Ovary (tissue), 9 donors: Measurements from ENCODE around the gene EMX2. TPM values are rescaled to one million over a fixed set of nuclear protein-coding genes. Genes with fewer than 3 reads are reported as not detected.

Experiments used
- DNase-seq, 5 donors: peaks; one replicate each; pipeline ENCODE4 v3.0.0-alpha.2; 2019 to 2020
- H3K27ac ChIP-seq, 2 donors: fragments of 200-600 bp; one replicate each; pipeline versions ENCODE4 v1.5.1 to v1.8.0; 2019 to 2022
- H3K27me3 ChIP-seq: fragments of 200-600 bp; one replicate; pipeline ENCODE4 v1.8.0; 2022
- H3K36me3 ChIP-seq: fragments of 200-600 bp; sonication (generic); one replicate; pipeline ENCODE4 v1.5.1; 2019
- H3K4me1 ChIP-seq: one replicate; pipeline ENCODE4 v1.8.1; 2013; ENCODE audit warnings: mild to moderate bottlenecking, moderate library complexity; ENCODE audit not compliant: insufficient read depth
- H3K4me3 ChIP-seq: fragments of 200-600 bp; sonication (generic); one replicate; pipeline ENCODE4 v1.5.1; 2017
- H3K9me3 ChIP-seq, 2 donors: fragments of 200-600 bp in 1 of 2; sonication (generic) in 1 of 2; one replicate each; pipeline versions ENCODE4 v1.5.1 to v1.8.1; 2013 to 2019; ENCODE audit warnings: mild to moderate bottlenecking in 1 of 2, moderate library complexity in 1 of 2
- EP300 ChIP-seq: sonication (generic); formaldehyde crosslinking; IDR thresholded peaks from one replicate; pipeline ENCODE4 v1.6.1; 2017; ENCODE audit warnings: antibody characterized with exemption
- POLR2A ChIP-seq: fragments of 450-650 bp; IDR thresholded peaks from one replicate; pipeline ENCODE4 v1.6.1; 2017; ENCODE audit warnings: antibody characterized with exemption, mild to moderate bottlenecking, moderate library complexity
- WGBS, 3 donors: extraction: QIAGEN DNeasy Blood & Tissue Kit in 1 of 3; methylation state at CpG; one replicate each; pipeline versions ENCODE4 v1.1.5 to v1.1.7; 2013 to 2017; 5-methylcytosine and 5-hydroxymethylcytosine counted together
- intact Hi-C, 4 donors: fragments of 100-400 bp; cut with DNase I; formaldehyde crosslinking; loops; one replicate each; pipeline versions ENCODE4 v1.11.0 to v1.15.1; 2022 to 2023
- polyA plus RNA-seq, 2 donors: library from polyadenylated mRNA; stranded (reverse); fragments of 200-250 nt in 1 of 2; fragments of 350-450 nt in 1 of 2; fragmentation: Illumina TruSeq in 1 of 2; extraction: RNeasy Lipid Tissue Mini Kit (QIAGEN cat#74804) in 1 of 2; gene quantifications; one replicate each; pipeline ENCODE4 v1.2.3, GENCODE V29; 2013 to 2014
- total RNA-seq, 7 donors: library from RNA; depleted of rRNA in 2 of 7; stranded (reverse); fragments of >200 nt in 2 of 7; fragmentation: NEBNext Ultra II Directional in 3 of 7; extraction: Animal tissue kit (Norgen Biotek cat#: 25700) in 3 of 7; gene quantifications; one replicate each; pipeline versions ENCODE4 v1.1.0 to v1.2.4, GENCODE V29; 2016 to 2023
- TF ChIP-seq, protein P1 (sequence below), 3 donors: fragments of 450-650 bp in 2 of 3; fragments of 200-600 bp in 1 of 3; IDR thresholded peaks; one replicate each; pipeline versions ENCODE4 v1.5.1 to v1.8.0; 2016 to 2022; ENCODE audit warnings: antibody characterized with exemption in 3 of 3, mild to moderate bottlenecking in 1 of 3
- donor health status: DM: no; HTN: no; CAD: no; lungs with moderate emphysema.
- donor health status: DM: no; HTN: no; CAD: no.
- donor health status: Bipolar disorder and iron deficiency.
- donor health status: DM: yes; HTN: yes; CAD: no.
- donor health status: DM: no; HTN: no; CAD: no.
- donor health status: DM: yes; HTN: yes; CAD: no.

The EMX2 gene
- total and polyA plus RNA-seq, 9 donors = 7.3 to 62.1 (median 14.4) TPM

DNA sequence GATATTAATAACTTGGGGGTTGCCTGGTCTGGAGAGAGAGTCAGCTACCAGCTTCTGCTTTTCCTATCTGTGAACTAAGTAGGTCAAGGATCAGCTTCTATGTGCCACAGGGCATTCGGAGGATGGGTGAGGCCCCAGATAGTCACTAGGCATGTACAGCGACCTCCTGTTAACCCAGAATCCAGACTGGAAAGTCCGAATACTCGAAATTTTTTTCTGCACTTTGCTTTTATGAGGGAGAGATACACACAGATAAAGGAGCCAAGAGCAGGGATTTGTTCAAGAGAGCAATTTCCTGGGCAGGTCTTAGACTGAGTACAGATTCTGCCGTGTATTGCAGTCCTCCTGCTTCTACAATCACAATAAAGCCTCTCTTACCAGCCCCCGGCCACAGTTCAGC is 54.2 kb downstream of the EMX2 start:
- no peaks in the 10 kb centered on the region for H3K36me3 ChIP-seq
- TF ChIP-seq POLR2A (no peak), EP300 (no peak)
- TF ChIP-seq, protein P1, sequence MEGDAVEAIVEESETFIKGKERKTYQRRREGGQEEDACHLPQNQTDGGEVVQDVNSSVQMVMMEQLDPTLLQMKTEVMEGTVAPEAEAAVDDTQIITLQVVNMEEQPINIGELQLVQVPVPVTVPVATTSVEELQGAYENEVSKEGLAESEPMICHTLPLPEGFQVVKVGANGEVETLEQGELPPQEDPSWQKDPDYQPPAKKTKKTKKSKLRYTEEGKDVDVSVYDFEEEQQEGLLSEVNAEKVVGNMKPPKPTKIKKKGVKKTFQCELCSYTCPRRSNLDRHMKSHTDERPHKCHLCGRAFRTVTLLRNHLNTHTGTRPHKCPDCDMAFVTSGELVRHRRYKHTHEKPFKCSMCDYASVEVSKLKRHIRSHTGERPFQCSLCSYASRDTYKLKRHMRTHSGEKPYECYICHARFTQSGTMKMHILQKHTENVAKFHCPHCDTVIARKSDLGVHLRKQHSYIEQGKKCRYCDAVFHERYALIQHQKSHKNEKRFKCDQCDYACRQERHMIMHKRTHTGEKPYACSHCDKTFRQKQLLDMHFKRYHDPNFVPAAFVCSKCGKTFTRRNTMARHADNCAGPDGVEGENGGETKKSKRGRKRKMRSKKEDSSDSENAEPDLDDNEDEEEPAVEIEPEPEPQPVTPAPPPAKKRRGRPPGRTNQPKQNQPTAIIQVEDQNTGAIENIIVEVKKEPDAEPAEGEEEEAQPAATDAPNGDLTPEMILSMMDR (IDR thresholded peaks at IDR 0.05) = no peak
- H3K27ac ChIP-seq = no peak overlapping the region
- H3K4me1 ChIP-seq = no peaks in the 10 kb centered on the region
- H3K27me3 ChIP-seq = no peaks in the 10 kb centered on the region
- DNase-seq = no peak
- no peak overlapping the region for H3K4me3 ChIP-seq
- intact Hi-C loops = no loop called here
- H3K9me3 ChIP-seq = no peaks in the 10 kb centered on the region
- 56 to 75% (median 62%) methylated on average over 6 of the region's 6 CpGs for WGBS, 3 donors

DNA sequence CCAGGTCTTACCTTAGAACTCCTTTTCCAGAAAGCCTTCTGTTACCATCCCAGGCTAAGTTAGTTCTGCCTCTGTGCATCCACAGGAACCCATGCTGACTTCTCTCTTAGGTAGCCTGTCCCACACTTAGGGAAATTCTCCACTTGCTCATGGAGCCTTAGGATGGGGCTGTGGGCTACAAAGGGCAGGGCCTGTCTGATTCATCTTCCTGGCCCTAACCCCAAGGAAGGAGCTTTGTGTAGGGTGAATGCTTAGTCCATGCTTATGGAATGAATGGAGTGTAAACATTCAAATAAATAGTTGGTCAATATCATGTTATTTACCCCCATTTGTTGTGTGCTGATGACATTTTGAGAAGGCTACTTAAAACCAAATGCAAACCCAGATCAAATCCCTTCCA is 54.7 kb downstream of the EMX2 start:
- TF ChIP-seq, protein P1 (IDR thresholded peaks at IDR 0.05) = no peak
- TF ChIP-seq POLR2A = no peak
- TF ChIP-seq EP300 = no peak
- Histone ChIP-seq H3K36me3 (no peaks in the 10 kb centered on the region), H3K27ac (no peak overlapping the region), H3K9me3 (no peaks in the 10 kb centered on the region), H3K4me1 (no peaks in the 10 kb centered on the region), H3K27me3 (no peaks in the 10 kb centered on the region), H3K4me3 (no peak overlapping the region)
- no peak for DNase-seq
- intact Hi-C loops = no loop called here

Other genes with a start within 250 kb of the EMX2 start
- 10 to 100 TPM; 19.3 to 49.6 (median 39.9) TPM for gene PDZD8, start 167.3 kb upstream of the EMX2 start, total RNA-seq
- 10 to 100 TPM in 1 of 2 donors, 1 to 10 TPM in 1; 8.0 to 24.6 TPM for gene PDZD8, start 167.3 kb upstream of the EMX2 start, polyA plus RNA-seq